GOT3 (cell line): ENCODE data around the gene PDLIM5.
"Not testable (repeated sequence)": the region's sequence is repeated elsewhere in the genome, so short reads cannot be mapped to it uniquely, and the experiment has no call there.

Experiments
- DNase-seq: peaks from one replicate; lab custom pipeline; 2025; ENCODE audit warnings: mixed read lengths; lab: John Stamatoyannopoulos, UW

PDLIM5 gene

GRCh38 chr4:94528792-94529451 is 77.2 kb downstream of the PDLIM5 start:
- DNase-seq = no peak

GRCh38 chr4:94530073-94530472 is 78.3 kb downstream of the PDLIM5 start:
- no peak for DNase-seq

GRCh38 chr4:94531991-94532789 is 80.4 kb downstream of the PDLIM5 start:
- no peak for DNase-seq

- no peak for DNase-seq
Observed at GRCh38 chr4:94533405-94534223, 81.9 kb downstream of the PDLIM5 start.

- DNase-seq = no peak
Observed at GRCh38 chr4:94534401-94535312, 82.9 kb downstream of the PDLIM5 start.

- no peak for DNase-seq
Observed at GRCh38 chr4:94536049-94536448, 84.3 kb downstream of the PDLIM5 start.

GRCh38 chr4:94536649-94537469 is 85.1 kb downstream of the PDLIM5 start:
- DNase-seq = no peak

GRCh38 chr4:94537921-94538628 is 86.3 kb downstream of the PDLIM5 start:
- no peak for DNase-seq

- no peak for DNase-seq
Observed at GRCh38 chr4:94540476-94540875, 88.7 kb downstream of the PDLIM5 start.

- no peak for DNase-seq
Observed at GRCh38 chr4:94544811-94545210, 93.1 kb downstream of the PDLIM5 start.

GRCh38 chr4:94545296-94545695 is 93.6 kb downstream of the PDLIM5 start:
- no peak for DNase-seq

GRCh38 chr4:94546949-94547348 is 95.2 kb downstream of the PDLIM5 start:
- DNase-seq = no peak

GRCh38 chr4:94548571-94548970 is 96.8 kb downstream of the PDLIM5 start:
- DNase-seq = no peak

GRCh38 chr4:94550352-94550751 is 98.6 kb downstream of the PDLIM5 start:
- DNase-seq = no peak

- DNase-seq = no peak
Observed at GRCh38 chr4:94550851-94551250, 99.1 kb downstream of the PDLIM5 start.

- no peak for DNase-seq
Observed at GRCh38 chr4:94551643-94552564, 100.2 kb downstream of the PDLIM5 start.

GRCh38 chr4:94556047-94556446 is 104.3 kb downstream of the PDLIM5 start:
- not testable (repeated sequence) for DNase-seq

- not testable (repeated sequence) for DNase-seq
Observed at GRCh38 chr4:94557632-94558031, 105.9 kb downstream of the PDLIM5 start.

GRCh38 chr4:94558392-94558904 is 106.7 kb downstream of the PDLIM5 start:
- no peak for DNase-seq
